CD14-positive monocyte (primary cell): ENCODE data around the gene TMEM169. TPM values are rescaled to one million over a fixed set of nuclear protein-coding genes. Genes with fewer than 3 reads are reported as not detected.

Experiments used
- DNase-seq, 3 donors: peaks; one replicate each; pipeline ENCODE4 v3.0.0-alpha.2; 2011 to 2022
- H2AFZ ChIP-seq: 2 replicates; pipeline ENCODE4 v1.6.0; 2012; ENCODE audit warnings: mild to moderate bottlenecking, low read depth, low read length, inconsistent platforms; ENCODE audit not compliant: insufficient read depth, poor library complexity, severe bottlenecking
- H3K27ac ChIP-seq, 2 donors: 1 replicate in 1 of 2; 2 replicates in 1 of 2; pipeline ENCODE4 v1.5.1; 2012 to 2013; ENCODE audit warnings: low read length in 2 of 2, control low read depth in 1 of 2, inconsistent platforms in 1 of 2, low read depth in 1 of 2, mild to moderate bottlenecking in 1 of 2
- H3K27me3 ChIP-seq, 2 donors: one replicate each; pipeline versions ENCODE4 v1.6.0 to v1.6.1; 2011 to 2013; ENCODE audit warnings: low read length in 2 of 2; ENCODE audit not compliant: control insufficient read depth in 2 of 2, insufficient read depth in 2 of 2
- H3K36me3 ChIP-seq, 2 donors: replicated peaks in 1 of 2; 1 replicate in 1 of 2; 2 replicates in 1 of 2; pipeline versions ENCODE4 v1.5.1 to v1.6.1; 2012 to 2013; ENCODE audit warnings: low read length in 2 of 2, control low read depth in 1 of 2, inconsistent platforms in 1 of 2, mild to moderate bottlenecking in 1 of 2; ENCODE audit not compliant: insufficient read depth in 2 of 2, control insufficient read depth in 1 of 2
- H3K4me1 ChIP-seq, 2 donors: 1 replicate in 1 of 2; 2 replicates in 1 of 2; pipeline versions ENCODE4 v1.5.1 to v1.6.1; 2012 to 2013; ENCODE audit warnings: low read length in 2 of 2, control low read depth in 1 of 2, inconsistent platforms in 1 of 2, mild to moderate bottlenecking in 1 of 2, moderate library complexity in 1 of 2; ENCODE audit not compliant: insufficient read depth in 2 of 2, control insufficient read depth in 1 of 2
- H3K4me2 ChIP-seq: replicated peaks from 2 replicates; pipeline ENCODE3; 2012; ENCODE audit warnings: low read length, moderate library complexity, mild to moderate bottlenecking; ENCODE audit not compliant: poor library complexity, severe bottlenecking; ENCODE audit errors: extremely low read depth
- H3K4me3 ChIP-seq, 3 experiments: fragments of 200-600 bp in 1 of 3; sonication (generic) in 1 of 3; replicated peaks in 1 of 3; 1 replicate in 2 of 3; 2 replicates in 1 of 3; pipeline ENCODE4 v1.5.1; 2011 to 2013; ENCODE audit warnings: low read length in 3 of 3, mild to moderate bottlenecking in 3 of 3, control low read depth in 2 of 3, low read depth in 2 of 3, inconsistent platforms in 1 of 3, moderate library complexity in 1 of 3
- H3K79me2 ChIP-seq: 2 replicates; pipeline ENCODE4 v1.6.0; 2012; ENCODE audit warnings: mild to moderate bottlenecking, control low read depth, inconsistent platforms, low read length, moderate library complexity; ENCODE audit not compliant: insufficient read depth
- H3K9ac ChIP-seq: 2 replicates; pipeline ENCODE4 v1.6.0; 2017; ENCODE audit warnings: low read length, mild to moderate bottlenecking; ENCODE audit not compliant: insufficient read depth, poor library complexity, severe bottlenecking
- H3K9me3 ChIP-seq, 2 donors: replicated peaks in 1 of 2; 1 replicate in 1 of 2; 2 replicates in 1 of 2; pipeline versions ENCODE4 v1.5.1 to v1.6.1; 2012 to 2013; ENCODE audit warnings: low read length in 2 of 2, control low read depth in 1 of 2; ENCODE audit not compliant: control insufficient read depth in 1 of 2, insufficient read depth in 1 of 2
- H4K20me1 ChIP-seq: 2 replicates; pipeline ENCODE4 v1.6.0; 2012; ENCODE audit warnings: mild to moderate bottlenecking, low read length, control low read depth, moderate library complexity; ENCODE audit not compliant: insufficient read depth
- H3K27ac Mint-ChIP-seq, 7 donors: one replicate each; pipeline ENCODE4 v1.8.0; 2020; ENCODE audit warnings: mild to moderate bottlenecking in 7 of 7, mixed read lengths in 7 of 7, moderate library complexity in 6 of 7, inconsistent platforms in 2 of 7
- H3K27me3 Mint-ChIP-seq, 3 donors: one replicate each; pipeline ENCODE4 v1.8.0; 2021 to 2022; ENCODE audit warnings: low read depth in 3 of 3, mild to moderate bottlenecking in 3 of 3, mixed read lengths in 3 of 3, moderate library complexity in 3 of 3, inconsistent platforms in 1 of 3
- H3K36me3 Mint-ChIP-seq, 2 donors: one replicate each; pipeline ENCODE4 v1.8.0; 2020; ENCODE audit warnings: mixed read lengths in 2 of 2, inconsistent platforms in 1 of 2, mild to moderate bottlenecking in 1 of 2
- H3K4me1 Mint-ChIP-seq: one replicate; pipeline ENCODE4 v1.8.0; 2020; ENCODE audit warnings: mild to moderate bottlenecking, mixed read lengths
- H3K4me3 Mint-ChIP-seq, 2 donors: one replicate each; pipeline ENCODE4 v1.8.0; 2020; ENCODE audit warnings: mild to moderate bottlenecking in 2 of 2, mixed read lengths in 2 of 2, moderate library complexity in 1 of 2
- H3K9me3 Mint-ChIP-seq, 7 donors: one replicate each; pipeline ENCODE4 v1.8.0; 2020 to 2022; ENCODE audit warnings: mixed read lengths in 7 of 7, mild to moderate bottlenecking in 6 of 7, moderate library complexity in 6 of 7, inconsistent platforms in 2 of 7
- CTCF ChIP-seq: fragments of 200-600 bp; IDR thresholded peaks from one replicate; pipeline ENCODE4 v1.8.0; 2022; ENCODE audit warnings: antibody characterized with exemption, mild to moderate bottlenecking
- WGBS: methylation state at CpG from one replicate; pipeline ENCODE4 v1.1.5; 2013; ENCODE audit warnings: missing lambda C conversion rate; ENCODE audit not compliant: insufficient coverage; 5-methylcytosine and 5-hydroxymethylcytosine counted together
- intact Hi-C, 2 donors: fragments of 100-400 bp; cut with micrococcal nuclease; formaldehyde crosslinking; loops; one replicate each; pipeline versions ENCODE4 v1.15.0 to v1.15.1; 2023
- polyA plus RNA-seq, 3 donors: library from polyadenylated mRNA; depleted of rRNA in 1 of 3; unstranded in 2 of 3; stranded (reverse) in 1 of 3; fragments of 300-500 nt in 2 of 3; fragments of >200 nt in 1 of 3; fragmentation: Illumina TruSeq in 2 of 3; gene quantifications; 1 replicate in 2 of 3; 2 replicates in 1 of 3; pipeline ENCODE4 v1.2.3, GENCODE V29; 2012 to 2021

The TMEM169 gene
- polyA plus RNA-seq, 3 donors = 0.24 to 0.92 (median 0.74) TPM

DNA sequence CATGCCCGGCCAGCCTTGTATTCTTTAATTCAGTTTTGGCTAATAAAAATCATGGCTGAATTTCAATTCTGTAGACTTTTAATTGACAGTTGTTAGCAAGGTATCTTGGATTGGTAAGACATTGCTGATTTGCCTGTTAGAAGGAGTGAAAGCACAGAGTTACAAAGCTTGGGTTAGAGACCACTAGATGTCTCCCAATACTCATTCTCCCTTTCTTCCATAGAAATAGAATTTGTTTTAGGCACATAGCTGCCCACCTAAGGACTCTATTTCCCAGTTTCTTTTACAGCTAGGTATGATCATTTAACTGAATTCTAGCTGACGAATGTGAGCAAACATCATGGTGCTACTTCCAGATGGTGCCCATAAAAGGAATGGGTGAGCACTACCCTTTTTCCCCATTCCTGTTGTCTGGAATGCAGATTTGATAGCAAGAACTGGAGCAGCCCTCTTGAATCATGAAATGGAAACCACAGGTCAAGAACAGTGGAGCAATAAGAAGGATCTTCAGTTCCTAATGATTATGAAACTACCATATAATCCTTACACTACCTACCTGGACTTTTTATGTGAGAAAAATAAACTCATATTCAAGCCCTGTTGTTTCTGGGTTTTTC, 17.6 kb upstream of the TMEM169 start:
- no peaks in the 10 kb centered on the region for H3K4me1 Mint-ChIP-seq
- H3K79me2 ChIP-seq = no peaks in the 10 kb centered on the region
- no peak overlapping the region for H2AFZ ChIP-seq
- intact Hi-C loops = no loop called here
- H3K27ac Mint-ChIP-seq = no peak overlapping the region
- H3K9ac ChIP-seq = no peak overlapping the region
- H3K36me3 Mint-ChIP-seq = peaks cover 52 to 54% of the 10 kb centered on the region in 2 donors
- no peak overlapping the region for H3K4me3 ChIP-seq
- no peak for DNase-seq
- peaks cover 11 to 58% of the 10 kb centered on the region in 2 donors for H3K36me3 ChIP-seq
- H3K27ac ChIP-seq = no peak overlapping the region
- no CpG with 5 or more reads among the region's 2 CpGs for WGBS
- H3K27me3 Mint-ChIP-seq = peaks cover 0 to 1% (median 0%) of the 10 kb centered on the region in 3 donors
- no peak overlapping the region for H3K4me3 Mint-ChIP-seq
- no peak for TF ChIP-seq CTCF
- H3K4me1 ChIP-seq = no peaks in the 10 kb centered on the region
- no peaks in the 10 kb centered on the region for H3K9me3 ChIP-seq
- no peaks in the 10 kb centered on the region for H3K9me3 Mint-ChIP-seq
- H3K4me2 ChIP-seq = no peak overlapping the region
- no peaks in the 10 kb centered on the region for H3K27me3 ChIP-seq
- H4K20me1 ChIP-seq = no peaks in the 10 kb centered on the region

DNA sequence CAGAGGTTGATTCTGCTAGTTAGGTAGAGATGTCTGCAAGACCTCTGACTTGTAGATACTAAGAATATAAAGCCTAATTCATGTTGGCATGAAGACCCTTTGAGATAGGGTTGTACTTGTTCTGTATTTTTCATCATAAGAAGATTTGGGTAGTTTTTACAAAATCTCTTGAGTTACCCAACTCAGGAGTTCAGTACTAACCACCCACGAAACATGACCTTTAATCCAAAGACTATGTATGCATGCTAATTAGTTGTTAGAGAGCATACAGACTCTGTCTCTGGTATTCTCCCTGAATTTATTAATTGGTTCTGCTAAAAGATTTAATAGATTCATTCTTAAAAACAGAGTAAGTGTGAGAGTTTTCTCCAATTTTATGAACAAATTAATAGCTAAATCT, 17.1 kb upstream of the TMEM169 start:
- H3K9ac ChIP-seq = no peak overlapping the region
- peaks cover 11 to 55% of the 10 kb centered on the region in 2 donors for H3K36me3 ChIP-seq
- intact Hi-C loops = no loop called here
- Mint-ChIP-seq H3K36me3 (peaks cover 51% of the 10 kb centered on the region in 2 donors), H3K27me3 (peaks cover 0 to 1% (median 0%) of the 10 kb centered on the region in 3 donors), H3K9me3 (no peaks in the 10 kb centered on the region), H3K27ac (no peak overlapping the region), H3K4me1 (no peaks in the 10 kb centered on the region), H3K4me3 (no peak overlapping the region)
- H3K79me2 ChIP-seq = no peaks in the 10 kb centered on the region
- TF ChIP-seq CTCF = no peak
- DNase-seq = no peak
- H3K4me3 ChIP-seq = no peak overlapping the region
- no CpG with 5 or more reads among the region's 1 CpG for WGBS
- no peak overlapping the region for H3K4me2 ChIP-seq
- H4K20me1 ChIP-seq = no peaks in the 10 kb centered on the region
- H3K27ac ChIP-seq = no peak overlapping the region
- H3K9me3 ChIP-seq = no peaks in the 10 kb centered on the region
- H3K27me3 ChIP-seq = no peaks in the 10 kb centered on the region
- no peak overlapping the region for H2AFZ ChIP-seq
- no peaks in the 10 kb centered on the region for H3K4me1 ChIP-seq
